HG02763 (cell line): Measurements from ENCODE around the gene NDFIP2.

Source experiments
- ATAC-seq: cut with Tn5 transposase; IDR thresholded peaks from one replicate; pipeline ENCODE4 v1.9.1; 2021; ENCODE audit warnings: mild to moderate bottlenecking, moderate library complexity; ENCODE audit not compliant: unreplicated experiment

The NDFIP2 gene

DNA sequence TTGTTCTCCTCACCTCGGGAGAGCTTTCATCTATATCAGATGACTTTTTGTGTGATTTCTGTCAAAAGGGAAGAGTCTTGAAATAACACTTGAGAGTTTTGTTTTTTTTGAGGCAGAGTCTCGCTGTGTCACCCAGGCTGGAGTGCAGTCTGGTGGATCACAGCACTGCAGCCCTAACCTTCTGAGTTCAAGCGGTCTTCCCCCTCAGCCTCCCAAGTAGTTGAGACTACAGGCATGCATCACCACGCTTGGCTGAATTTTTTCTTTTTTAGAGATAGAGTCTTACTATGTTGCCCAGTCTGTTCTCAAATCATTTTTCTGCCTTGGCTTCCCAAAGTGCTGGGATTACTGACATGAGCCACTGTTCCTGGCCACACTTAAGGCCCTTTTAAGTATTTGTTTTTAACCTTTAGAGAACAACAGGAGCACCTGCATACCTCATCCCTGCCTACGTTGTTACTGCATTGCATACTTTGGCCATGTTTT is 11.4 kb downstream of the NDFIP2 start:
- no peak for ATAC-seq

DNA sequence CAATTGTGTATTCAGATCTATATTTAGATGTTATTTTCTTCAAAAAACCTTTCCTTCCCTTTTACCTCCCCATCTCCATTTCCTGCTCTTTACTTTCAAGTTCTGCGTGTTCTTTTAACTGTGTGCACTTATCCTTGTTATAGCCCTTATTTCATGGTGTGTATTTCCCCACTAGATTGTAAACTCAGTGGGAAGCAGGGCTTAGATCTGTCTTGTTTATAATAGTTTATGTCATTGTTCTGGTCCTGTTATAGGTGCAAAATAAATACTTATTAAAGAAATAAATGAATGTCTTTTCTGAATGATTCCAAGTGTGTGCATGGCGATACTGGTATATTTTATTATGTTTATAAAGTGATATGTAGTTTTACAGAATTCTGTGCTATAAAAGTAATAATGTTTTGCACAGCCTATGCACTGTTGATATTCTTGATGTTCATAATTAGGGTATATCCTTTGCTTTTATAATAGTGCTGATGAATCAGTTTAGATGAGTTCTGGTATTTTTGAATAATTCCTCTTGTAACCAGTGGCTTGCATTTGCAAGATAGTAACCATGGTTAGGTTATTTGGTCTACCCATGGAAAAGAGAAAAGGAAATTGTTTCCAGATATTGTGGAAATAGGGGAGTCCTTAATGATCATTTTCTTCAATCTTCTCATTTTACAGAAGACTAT is 12.1 kb downstream of the NDFIP2 start:
- no peak for ATAC-seq

DNA sequence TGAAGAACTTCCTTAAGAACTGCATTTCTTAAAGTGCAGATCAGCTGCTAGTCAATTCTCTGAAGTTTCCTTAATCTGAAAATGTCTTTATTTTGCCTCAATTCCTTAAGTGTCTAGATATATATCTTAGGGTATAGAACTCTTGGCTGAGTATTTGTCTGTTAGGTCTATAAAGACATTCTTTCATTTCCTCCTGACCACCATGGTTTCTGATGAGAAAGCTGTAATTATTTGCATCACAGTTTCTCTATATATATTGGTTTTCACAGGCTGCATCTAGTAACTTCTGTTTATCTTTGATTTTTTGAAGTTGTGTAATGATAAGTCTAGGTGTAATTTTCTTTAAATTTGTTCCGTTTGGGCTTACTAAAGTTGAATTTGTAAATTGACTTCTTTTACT is 15.2 kb downstream of the NDFIP2 start:
- peak; percentile 78 for ATAC-seq

DNA sequence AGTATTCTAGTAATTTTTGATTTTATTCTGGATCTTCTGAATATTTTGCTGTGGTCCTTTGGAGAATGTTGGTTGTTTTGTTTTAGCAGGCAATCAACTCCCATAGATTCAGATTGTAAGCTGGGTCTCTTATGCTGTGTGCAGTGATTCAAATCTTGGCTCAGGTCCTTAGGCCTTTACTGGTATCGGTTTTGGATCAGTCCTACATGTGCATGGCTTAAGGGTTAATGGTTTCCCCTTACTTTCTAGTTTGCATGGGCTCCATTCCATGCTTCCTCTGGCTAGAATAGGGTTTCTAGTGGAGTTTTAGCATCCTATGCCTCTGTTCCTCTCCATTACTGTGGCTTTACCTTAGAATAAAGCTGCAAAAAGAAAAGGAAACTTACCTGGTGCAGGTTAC is 16.1 kb downstream of the NDFIP2 start:
- no peak for ATAC-seq

DNA sequence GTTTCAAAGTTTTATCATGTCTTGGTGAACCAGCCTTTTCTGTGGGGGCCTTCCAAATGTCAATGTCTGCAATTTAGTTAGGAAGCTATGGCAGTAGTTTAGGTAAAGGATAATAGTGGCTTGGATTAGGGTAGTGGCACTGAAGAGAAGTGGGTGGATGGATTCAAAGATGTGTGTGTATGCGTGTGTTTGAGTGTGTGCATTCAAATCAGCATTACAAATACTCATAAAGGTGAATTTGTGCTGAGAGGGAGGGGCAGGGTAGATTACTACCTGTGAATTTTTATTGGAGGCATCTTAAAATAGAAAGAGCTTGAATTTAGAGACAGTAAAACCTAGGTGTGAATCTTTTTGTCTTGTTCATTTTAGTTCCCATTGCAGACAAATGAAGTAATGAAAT is 16.9 kb downstream of the NDFIP2 start:
- no peak for ATAC-seq

DNA sequence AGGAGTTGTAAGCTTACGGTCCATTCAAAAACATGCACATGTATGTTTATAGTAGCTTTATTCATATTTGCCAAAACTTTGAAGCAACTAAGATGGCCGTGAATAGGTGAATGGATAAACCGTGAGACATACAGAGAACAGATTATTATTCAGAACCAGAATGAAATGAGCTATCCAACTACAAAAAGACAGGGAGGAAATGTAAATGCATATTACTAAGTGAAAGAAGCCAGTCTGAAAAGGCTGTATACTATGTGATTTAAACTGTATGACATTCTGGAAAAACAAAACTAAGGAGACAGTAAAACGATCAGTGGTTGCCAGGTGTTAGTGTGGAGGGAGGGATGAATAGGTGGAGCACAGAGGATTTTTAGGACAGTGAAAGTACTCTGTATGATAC is 19.9 kb downstream of the NDFIP2 start:
- no peak for ATAC-seq

DNA sequence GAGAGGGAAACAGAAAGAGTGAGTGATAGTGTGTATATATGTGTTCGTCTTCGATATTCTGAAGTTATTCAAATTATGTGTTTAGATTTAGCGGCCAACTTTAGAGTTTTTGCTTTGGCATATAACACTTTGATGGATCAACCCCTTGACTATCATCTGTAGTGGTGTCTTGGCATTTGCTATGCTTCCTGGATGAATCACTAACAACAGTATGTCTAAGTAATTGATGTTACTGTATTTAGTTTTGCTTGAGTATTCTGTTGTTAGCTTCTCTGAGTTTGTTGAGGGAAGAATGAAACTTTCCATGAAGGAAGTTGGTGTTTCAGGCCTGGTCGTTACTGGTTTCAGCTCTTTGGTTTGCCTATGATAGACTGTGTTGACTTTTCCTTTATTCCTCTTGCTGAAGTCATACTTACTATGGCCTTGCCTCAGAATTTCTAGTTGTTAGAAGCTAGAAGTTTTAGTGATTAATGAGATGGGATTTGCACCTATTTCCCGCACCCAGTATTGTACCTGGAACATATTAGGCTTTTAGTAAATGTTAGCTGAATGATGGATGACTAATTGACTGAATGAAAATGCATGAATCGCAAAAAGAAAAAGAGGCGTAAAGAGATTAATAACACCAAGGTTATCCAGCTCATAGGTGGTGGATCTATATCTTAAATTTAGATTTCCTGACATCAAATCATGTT is 20.7 kb downstream of the NDFIP2 start:
- no peak for ATAC-seq

DNA sequence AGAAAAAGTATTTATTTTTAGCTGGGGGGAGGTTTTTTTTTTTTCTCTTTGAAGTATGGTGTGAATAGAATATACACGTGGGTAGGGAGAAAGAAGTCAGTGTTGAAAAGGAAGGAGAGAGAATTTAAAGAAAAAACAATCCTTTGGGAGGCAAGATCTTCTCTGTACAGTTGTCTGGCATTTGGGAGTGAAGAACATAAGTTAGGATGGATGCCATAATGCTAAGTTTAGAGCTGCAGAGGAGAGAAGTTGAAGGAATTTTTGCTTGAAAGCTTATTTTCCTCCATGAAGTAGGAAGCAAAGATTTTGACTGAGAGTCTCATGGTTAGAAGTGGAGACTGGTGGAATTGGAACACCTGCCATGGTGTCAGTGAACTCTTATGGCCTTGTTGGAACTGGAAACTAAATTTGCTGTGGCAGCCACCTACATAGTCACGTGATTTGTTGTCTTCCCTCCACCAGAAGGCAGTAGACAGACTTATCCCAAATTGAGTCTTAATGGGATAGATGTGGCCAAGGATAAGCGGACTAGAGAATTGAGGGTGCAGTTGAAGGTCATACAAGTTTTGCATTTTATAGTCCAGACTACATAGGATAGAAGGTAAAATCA is 22.0 kb downstream of the NDFIP2 start:
- no peak for ATAC-seq

DNA sequence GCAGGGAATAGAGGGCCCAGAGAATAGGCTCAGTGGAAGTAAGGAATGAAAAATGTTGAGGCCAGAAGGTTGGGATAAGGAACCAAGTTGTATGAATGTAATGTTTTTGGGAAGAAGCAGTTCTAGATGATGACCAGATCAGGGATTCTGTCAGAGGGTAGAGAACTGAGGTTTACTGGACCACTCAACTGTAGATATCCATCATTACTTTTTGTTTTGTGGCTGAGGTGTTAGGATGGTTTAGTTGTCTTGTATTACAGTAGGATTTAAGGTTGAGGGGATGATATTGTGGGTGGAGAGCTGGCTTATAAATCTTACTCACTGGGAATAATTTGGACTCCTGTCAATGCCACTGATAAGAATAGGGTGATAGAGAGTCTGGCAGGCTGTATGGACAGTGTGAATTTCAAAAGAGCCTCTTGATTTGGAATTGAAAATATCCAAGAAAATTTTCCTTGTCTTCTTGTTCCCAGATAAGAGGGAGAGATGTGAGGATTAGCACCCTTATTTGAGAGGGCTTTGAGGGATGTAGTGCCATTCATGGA is 22.6 kb downstream of the NDFIP2 start:
- ATAC-seq, result no peak

DNA sequence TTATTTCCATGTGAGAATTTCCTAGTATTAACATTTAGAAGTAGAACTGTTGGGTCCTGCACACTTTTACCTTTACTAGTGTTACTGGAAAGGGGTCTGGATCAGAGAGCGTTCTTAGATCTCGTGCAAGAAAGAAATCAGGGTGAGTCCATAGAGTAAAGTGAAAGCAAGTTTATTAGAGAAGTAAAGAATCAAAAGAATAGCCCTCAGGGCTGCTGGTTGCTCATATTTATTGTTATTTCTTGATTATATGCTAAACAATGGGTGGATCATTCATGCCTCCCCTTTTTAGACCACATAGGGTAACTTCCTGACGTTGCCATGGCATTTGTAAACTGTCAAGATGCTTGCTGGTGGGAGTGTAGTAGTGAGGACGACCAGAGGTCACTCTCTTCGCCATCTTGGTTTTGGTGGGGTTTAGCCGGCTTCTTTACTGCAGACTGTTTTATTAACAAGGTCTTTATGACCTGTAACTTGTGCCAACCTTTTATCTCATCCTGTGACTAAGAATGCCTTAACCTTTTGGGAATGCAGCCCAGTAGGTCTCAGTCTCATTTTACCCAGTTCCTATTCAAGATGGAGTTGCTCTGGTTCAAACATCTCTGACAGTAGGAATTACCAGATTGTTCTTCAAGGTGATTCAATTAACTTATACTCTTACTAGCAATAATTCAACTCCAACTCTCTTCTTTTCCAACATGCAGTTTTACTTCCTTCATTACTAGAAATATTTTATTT is 27.4 kb downstream of the NDFIP2 start:
- ATAC-seq, result no peak

DNA sequence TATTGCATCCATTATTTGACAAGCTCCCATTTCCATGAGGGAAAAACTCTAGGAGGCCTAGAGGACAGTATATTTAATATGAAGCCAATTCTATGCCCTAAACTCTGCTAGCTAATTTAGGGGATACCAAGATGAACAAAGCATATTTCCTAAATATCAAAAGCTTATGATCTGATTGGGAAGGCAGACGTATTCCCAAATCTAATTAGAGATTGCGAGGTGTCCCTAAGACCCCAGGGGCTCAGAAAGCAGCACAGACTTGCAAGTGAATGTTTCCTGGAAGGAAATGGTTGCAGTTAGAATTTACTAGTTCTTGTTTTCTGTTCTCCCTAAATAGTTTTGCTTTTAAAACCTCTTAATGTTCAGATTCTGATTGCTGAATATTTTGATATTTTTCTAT is 30.7 kb downstream of the NDFIP2 start:
- no peak for ATAC-seq

DNA sequence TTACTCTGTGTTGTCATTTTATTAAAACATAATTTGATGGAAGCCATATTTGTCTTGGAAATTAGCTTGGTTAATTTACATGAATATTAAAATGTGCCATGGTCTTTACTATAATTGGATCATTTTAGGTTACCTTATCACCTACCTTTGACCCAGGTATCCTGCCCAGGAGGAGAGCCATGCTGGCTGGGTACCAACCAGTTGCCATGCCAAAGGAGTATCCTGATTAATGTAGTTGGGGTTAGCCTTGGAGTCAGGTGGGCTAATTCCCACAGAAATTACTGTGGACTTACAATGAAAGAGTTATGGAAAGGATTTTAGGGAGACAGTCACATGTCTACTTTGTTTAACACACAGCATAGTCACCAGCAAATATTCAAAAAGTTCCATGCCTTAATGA is 32.0 kb downstream of the NDFIP2 start:
- no peak for ATAC-seq

DNA sequence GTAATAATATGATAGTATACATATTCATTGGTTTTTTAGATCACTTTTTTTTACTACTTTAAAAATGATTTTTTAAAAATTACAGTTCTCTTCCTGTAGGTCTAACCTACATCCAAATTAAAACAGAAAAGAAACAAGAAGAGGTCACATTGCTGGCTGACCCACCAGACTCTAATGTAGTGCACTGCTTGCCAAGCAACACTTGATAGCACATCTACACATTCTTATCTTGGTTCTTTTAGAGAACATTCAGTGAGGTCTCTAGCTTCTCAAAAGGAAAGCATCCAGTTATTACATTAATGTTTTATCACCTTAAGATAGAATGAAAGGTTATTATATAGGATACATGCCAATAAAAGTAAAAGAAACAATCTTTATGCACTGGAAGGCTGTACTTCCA is 35.6 kb downstream of the NDFIP2 start:
- ATAC-seq, result no peak

DNA sequence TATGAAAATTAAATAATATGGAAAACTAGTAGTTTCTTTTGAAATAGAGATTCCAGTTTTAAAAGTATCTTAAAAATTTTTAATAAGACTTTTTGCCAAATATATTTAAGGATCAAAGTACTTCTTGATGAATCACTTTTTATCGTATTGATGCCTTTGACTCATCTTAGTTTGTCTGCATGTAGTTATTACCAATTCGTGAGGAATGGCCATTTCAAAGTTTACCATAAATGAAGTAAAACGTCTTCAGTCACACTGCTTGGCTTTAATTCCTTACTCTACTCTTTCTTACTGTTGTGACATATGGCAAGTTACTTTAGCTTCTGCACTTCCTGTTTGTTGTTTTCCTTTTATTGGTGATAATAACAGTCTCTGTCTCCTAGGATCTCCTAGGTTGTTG is 38.3 kb downstream of the NDFIP2 start:
- ATAC-seq, result no peak

DNA sequence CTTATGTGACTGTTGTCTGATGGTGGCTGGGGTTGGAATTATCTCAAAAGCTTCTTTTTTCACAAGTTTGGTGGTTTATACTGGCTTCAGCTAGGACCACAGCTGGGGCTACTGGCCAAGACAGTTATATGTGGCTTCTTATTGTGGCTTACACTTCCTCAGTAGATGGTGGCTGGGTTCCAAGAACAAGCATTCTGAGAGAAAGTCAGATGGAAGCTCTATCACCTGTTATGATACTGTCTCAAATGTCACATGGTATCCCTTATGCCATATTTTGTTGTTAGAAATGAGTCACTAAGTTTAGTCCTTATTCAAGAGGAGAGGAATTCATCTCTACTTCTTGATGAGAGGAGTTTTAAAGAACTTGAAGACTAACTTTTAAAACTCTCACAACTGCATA is 41.6 kb downstream of the NDFIP2 start:
- ATAC-seq, result peak; percentile 91

DNA sequence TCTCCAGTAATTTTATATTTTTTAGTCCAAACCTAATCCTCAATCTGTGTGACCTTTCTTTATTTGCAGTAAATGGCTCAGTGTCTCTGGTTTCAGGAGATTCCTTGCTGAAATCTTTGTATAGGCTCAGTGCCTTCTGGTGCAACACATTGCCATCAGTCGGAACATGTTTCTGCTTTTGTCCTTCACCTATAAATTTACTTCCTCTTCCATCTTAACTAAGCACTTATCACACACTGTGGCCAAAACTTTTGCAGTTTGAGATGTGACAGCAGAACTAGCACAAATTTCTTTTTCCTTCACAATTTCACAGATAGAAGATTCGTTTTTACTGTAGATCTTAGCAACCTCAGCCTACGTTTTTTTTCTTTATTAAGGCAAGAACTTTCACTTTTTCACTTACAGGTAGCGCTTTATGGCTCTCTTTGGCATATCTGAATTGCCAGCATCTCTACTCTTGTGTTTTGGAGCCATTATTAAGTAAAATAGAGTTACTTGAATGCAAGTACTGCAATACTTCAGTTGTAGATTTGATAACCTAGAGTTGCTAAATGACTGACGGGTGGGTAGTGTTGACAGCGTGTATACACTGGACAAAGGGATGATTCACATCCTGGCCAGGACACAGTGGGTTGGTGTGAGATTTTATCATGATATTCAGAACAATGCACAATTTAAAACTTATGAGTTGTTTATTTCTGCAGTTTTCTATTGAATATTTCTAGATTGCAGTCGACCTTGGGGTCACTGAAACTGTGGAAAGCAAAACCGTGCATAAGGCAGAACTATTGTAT is 44.3 kb downstream of the NDFIP2 start:
- ATAC-seq, result no peak

DNA sequence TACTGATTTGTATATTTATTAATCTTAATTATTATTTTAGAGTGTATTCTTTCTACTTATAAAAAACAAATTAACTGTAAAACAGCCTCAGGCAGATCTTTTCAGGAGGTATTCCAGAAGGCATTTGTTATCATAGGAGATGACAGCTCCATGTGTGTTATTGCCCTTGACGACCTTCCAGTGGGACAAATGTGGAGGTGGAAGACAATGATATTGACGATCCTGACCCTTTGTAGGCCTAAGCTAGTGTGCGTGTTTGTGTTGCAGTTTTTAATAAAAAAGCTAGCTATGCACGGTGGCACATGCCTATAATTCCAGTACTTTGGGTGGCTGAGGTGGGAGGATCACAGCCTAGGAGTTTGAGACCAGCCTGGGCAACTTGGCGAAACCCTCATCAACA is 46.7 kb downstream of the NDFIP2 start:
- ATAC-seq, result no peak

DNA sequence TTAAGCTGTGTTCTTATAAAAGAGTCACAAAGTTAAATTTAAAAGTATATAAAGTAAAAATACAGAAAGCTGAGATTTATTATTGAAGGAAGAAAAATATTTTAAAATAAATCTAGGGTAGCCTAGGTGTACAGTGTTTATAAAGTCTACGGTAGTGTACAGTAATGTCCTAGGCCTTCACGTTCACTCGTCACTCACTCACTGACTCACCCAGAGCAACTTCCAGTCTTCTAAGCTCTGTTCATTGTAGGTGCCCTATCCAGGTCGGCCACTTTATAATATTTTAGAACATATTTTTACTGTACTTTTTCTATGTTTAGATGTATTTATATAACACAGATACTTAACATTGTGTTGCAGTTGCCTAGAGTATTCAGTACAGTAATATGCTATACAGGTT is 47.4 kb downstream of the NDFIP2 start:
- ATAC-seq, result no peak

DNA sequence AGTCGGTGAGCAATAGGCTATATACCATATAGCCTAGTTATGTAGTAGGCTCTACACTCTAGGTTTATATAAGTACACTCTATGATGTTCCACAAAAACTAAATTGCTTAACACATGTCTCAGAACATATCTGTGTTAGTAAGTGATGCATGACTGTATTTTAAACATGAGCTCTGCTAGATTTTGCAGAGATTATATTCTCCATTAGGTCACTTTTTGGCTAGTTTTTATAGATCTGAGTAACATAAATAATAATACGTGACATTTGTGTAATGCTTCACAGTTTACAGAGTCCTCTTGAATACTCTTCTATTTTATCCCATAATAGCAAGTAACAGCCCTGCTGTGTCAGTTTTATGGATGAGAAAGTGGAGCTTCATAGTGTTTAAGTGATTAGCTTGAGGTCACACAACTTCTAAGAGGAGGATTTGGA is 47.8 kb downstream of the NDFIP2 start:
- no peak for ATAC-seq

DNA sequence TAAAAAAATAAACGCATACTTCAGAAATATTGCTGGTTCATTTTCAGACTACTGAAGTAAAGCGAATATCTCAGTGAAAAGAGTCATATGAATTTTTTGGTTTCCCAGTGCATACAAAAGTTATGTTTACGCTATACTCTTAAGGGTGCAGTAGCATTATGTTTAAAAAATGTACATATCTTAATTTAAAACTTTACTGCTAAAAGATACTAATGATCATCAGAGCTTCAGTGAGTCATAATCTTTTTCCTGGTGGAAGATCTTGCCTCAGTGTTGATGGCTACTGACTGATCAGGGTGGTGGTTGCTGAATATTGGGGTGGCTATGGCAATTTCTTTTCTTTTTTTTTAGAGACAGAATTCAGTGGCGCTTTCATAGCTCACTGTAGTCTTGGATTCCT is 48.9 kb downstream of the NDFIP2 start:
- no peak for ATAC-seq
